ENCODE results near the gene BLID.

The BLID gene

GRCh38 chr11:122115524-122116379 lies at the start of gene BLID:
Gene BLID (minus strand): TSS chr11:122116215. CDS start chr11:122115922, 293 bp downstream.
- no peak for DNase-seq

GRCh38 chr11:122163053-122163819 lies 47.2 kb upstream of the BLID start:
- DNase-seq = no peak

GRCh38 chr11:122162095-122162494 lies 46.1 kb upstream of the BLID start:
- no peak for DNase-seq

GRCh38 chr11:122160841-122161590 lies 45.0 kb upstream of the BLID start:
- no peak for DNase-seq

GRCh38 chr11:122159861-122160260 lies 43.8 kb upstream of the BLID start:
- no peak for DNase-seq

- no peak for DNase-seq
Measured at GRCh38 chr11:122159173-122159721, 43.2 kb upstream of the BLID start.

GRCh38 chr11:122158171-122158570 lies 42.2 kb upstream of the BLID start:
- no peak for DNase-seq

- no peak for DNase-seq
Measured at GRCh38 chr11:122157653-122158161, 41.7 kb upstream of the BLID start.

GRCh38 chr11:122156940-122157382 lies 40.9 kb upstream of the BLID start:
- no peak for DNase-seq

- DNase-seq = no peak
Measured at GRCh38 chr11:122155765-122156527, 39.9 kb upstream of the BLID start.

GRCh38 chr11:122154994-122155393 lies 39.0 kb upstream of the BLID start:
- no peak for DNase-seq

- no peak for DNase-seq
Measured at GRCh38 chr11:122154227-122154626, 38.2 kb upstream of the BLID start.

- DNase-seq = no peak
Measured at GRCh38 chr11:122153746-122154145, 37.7 kb upstream of the BLID start.

GRCh38 chr11:122150216-122151124 lies 34.5 kb upstream of the BLID start:
- DNase-seq = no peak

- no peak for DNase-seq
Measured at GRCh38 chr11:122149202-122149601, 33.2 kb upstream of the BLID start.

- no peak for DNase-seq
Measured at GRCh38 chr11:122146475-122146874, 30.5 kb upstream of the BLID start.

- no peak for DNase-seq
Measured at GRCh38 chr11:122145715-122146274, 29.8 kb upstream of the BLID start.

GRCh38 chr11:122144752-122145151 lies 28.7 kb upstream of the BLID start:
- DNase-seq = no peak

GRCh38 chr11:122141725-122142124 lies 25.7 kb upstream of the BLID start:
- no peak for DNase-seq

GRCh38 chr11:122140500-122140899 lies 24.5 kb upstream of the BLID start:
- DNase-seq = no peak

GRCh38 chr11:122139595-122139866 lies 23.5 kb upstream of the BLID start:
- DNase-seq = no peak

All from CD4-positive, alpha-beta T cell treated with Interleukin-1 beta for 1 hour (primary cell).